Natural killer cell (primary cell): ENCODE measurements around the gene EIF4H. TPM values are rescaled to one million over a fixed set of nuclear protein-coding genes. Genes with fewer than 3 reads are reported as not detected.

Source experiments
- ATAC-seq, 3 donors: fragments of 150-1000 bp in 2 of 3; fragments of 200-7000 bp in 1 of 3; cut with Tn5 transposase; 1 replicate in 1 of 3; 2 replicates in 2 of 3; pipeline ENCODE4 v1.10.0; 2021; ENCODE audit warnings: mild to moderate bottlenecking in 2 of 3, moderate library complexity in 2 of 3
- DNase-seq, 2 donors: peaks; one replicate each; pipeline versions ENCODE4 v3.0.0 to v3.0.0-alpha.2; 2013 to 2021; ENCODE audit warnings: mixed read lengths in 1 of 2
- H3K27ac ChIP-seq: one replicate; pipeline ENCODE4 v1.5.1; 2013; ENCODE audit warnings: mild to moderate bottlenecking, low read length
- H3K27me3 ChIP-seq: one replicate; pipeline ENCODE4 v1.6.1; 2013; ENCODE audit warnings: low read length; ENCODE audit not compliant: control insufficient read depth, insufficient read depth
- H3K36me3 ChIP-seq: one replicate; pipeline ENCODE4 v1.6.1; 2013; ENCODE audit warnings: low read length; ENCODE audit not compliant: control insufficient read depth, insufficient read depth
- H3K4me1 ChIP-seq: one replicate; pipeline ENCODE4 v1.6.1; 2013; ENCODE audit warnings: low read length; ENCODE audit not compliant: control insufficient read depth, insufficient read depth
- H3K4me3 ChIP-seq: one replicate; pipeline ENCODE4 v1.5.1; 2013; ENCODE audit warnings: low read length
- H3K9me3 ChIP-seq: one replicate; pipeline ENCODE4 v1.6.1; 2013; ENCODE audit warnings: low read length; ENCODE audit not compliant: control insufficient read depth, insufficient read depth
- H3K27ac Mint-ChIP-seq, 2 donors: one replicate each; pipeline ENCODE4 v1.8.0; 2022; ENCODE audit warnings: mild to moderate bottlenecking in 2 of 2, mixed read lengths in 2 of 2, moderate library complexity in 1 of 2
- H3K27me3 Mint-ChIP-seq, 2 donors: one replicate each; pipeline ENCODE4 v1.8.0; 2022; ENCODE audit warnings: low read depth in 2 of 2, mixed read lengths in 2 of 2
- H3K36me3 Mint-ChIP-seq: one replicate; pipeline ENCODE4 v1.8.0; 2022; ENCODE audit warnings: mixed read lengths
- H3K4me1 Mint-ChIP-seq, 2 donors: one replicate each; pipeline ENCODE4 v1.8.0; 2022; ENCODE audit warnings: mixed read lengths in 2 of 2
- H3K4me3 Mint-ChIP-seq: one replicate; pipeline ENCODE4 v1.8.0; 2022; ENCODE audit warnings: mild to moderate bottlenecking, moderate library complexity, mixed read lengths
- H3K9me3 Mint-ChIP-seq, 2 donors: one replicate each; pipeline ENCODE4 v1.8.0; 2022; ENCODE audit warnings: mixed read lengths in 2 of 2
- CTCF ChIP-seq: fragments of 200-600 bp; IDR thresholded peaks from one replicate; pipeline ENCODE4 v1.8.0; 2022; ENCODE audit warnings: antibody characterized with exemption
- WGBS: methylation state at CpG from one replicate; pipeline ENCODE4 v1.1.7; 2013; ENCODE audit warnings: missing lambda C conversion rate; ENCODE audit not compliant: insufficient coverage; 5-methylcytosine and 5-hydroxymethylcytosine counted together
- intact Hi-C: fragments of 100-400 bp; cut with micrococcal nuclease; formaldehyde crosslinking; loops from one replicate; pipeline ENCODE4 v1.14.2; 2022
- total RNA-seq, 4 donors: library from RNA; stranded (reverse); fragments of 120-200 nt in 1 of 4; gene quantifications; one replicate each; pipeline versions ENCODE4 v1.2.3 to v1.2.4, GENCODE V29; 2013 to 2022

EIF4H gene
- total RNA-seq, 3 donors from 2014 or later (not counting 1 experiment from before 2014, with no cell fraction given): 286 to 294 (median 294) TPM

- ATAC-seq (no peak), DNase-seq (no peak)
- Mint-ChIP-seq H3K4me1 (no peaks in the 10 kb centered on the region), H3K27ac (no peak overlapping the region), H3K36me3 (no peaks in the 10 kb centered on the region), H3K9me3 (no peaks in the 10 kb centered on the region), H3K27me3 (no peaks in the 10 kb centered on the region), H3K4me3 (no peak overlapping the region)
- Histone ChIP-seq H3K27ac (no peak overlapping the region), H3K4me3 (no peak overlapping the region), H3K9me3 (no peaks in the 10 kb centered on the region), H3K4me1 (no peaks in the 10 kb centered on the region), H3K36me3 (no peaks in the 10 kb centered on the region), H3K27me3 (no peaks in the 10 kb centered on the region)
- intact Hi-C loops: no loop called here
- TF ChIP-seq CTCF: no peak
- 89% methylated on average over 9 of the region's 9 CpGs for whole genome bisulfite sequencing
These were observed 20.4 kb upstream of the EIF4H start for GRCh38 chr7:74153736-74154135.

- Histone ChIP-seq H3K4me1 (no peaks in the 10 kb centered on the region), H3K27me3 (no peaks in the 10 kb centered on the region), H3K36me3 (no peaks in the 10 kb centered on the region), H3K9me3 (no peaks in the 10 kb centered on the region), H3K27ac (no peak overlapping the region), H3K4me3 (no peak overlapping the region)
- Mint-ChIP-seq H3K9me3 (no peaks in the 10 kb centered on the region), H3K4me3 (no peak overlapping the region), H3K36me3 (no peaks in the 10 kb centered on the region), H3K27ac (no peak overlapping the region), H3K4me1 (no peaks in the 10 kb centered on the region), H3K27me3 (no peaks in the 10 kb centered on the region)
- intact Hi-C loops: no loop called here
- ATAC-seq: no peak
- no peak for DNase-seq
- no peak for TF ChIP-seq CTCF
- WGBS: 79% methylated on average over 8 of the region's 9 CpGs
These were observed 18.3 kb upstream of the EIF4H start for GRCh38 chr7:74155810-74156395.

GRCh38 chr7:74157605-74158004, 16.6 kb upstream of the EIF4H start:
- no peaks in the 10 kb centered on the region for H3K9me3 ChIP-seq
- no peaks in the 10 kb centered on the region for H3K4me1 Mint-ChIP-seq
- 95% methylated on average over 6 of the region's 9 CpGs for WGBS
- H3K4me1 ChIP-seq: no peaks in the 10 kb centered on the region
- no peak overlapping the region for H3K4me3 ChIP-seq
- H3K36me3 ChIP-seq: no peaks in the 10 kb centered on the region
- intact Hi-C loops: no loop called here
- H3K4me3 Mint-ChIP-seq: no peak overlapping the region
- H3K9me3 Mint-ChIP-seq: no peaks in the 10 kb centered on the region
- no peak for DNase-seq
- H3K27me3 ChIP-seq: no peaks in the 10 kb centered on the region
- H3K36me3 Mint-ChIP-seq: no peaks in the 10 kb centered on the region
- no peak for ATAC-seq
- H3K27me3 Mint-ChIP-seq: no peaks in the 10 kb centered on the region
- no peak overlapping the region for H3K27ac Mint-ChIP-seq
- no peak overlapping the region for H3K27ac ChIP-seq
- TF ChIP-seq CTCF: no peak

GRCh38 chr7:74164985-74165456, 9.1 kb upstream of the EIF4H start:
- no peaks in the 10 kb centered on the region for H3K27me3 Mint-ChIP-seq
- H3K27me3 ChIP-seq: no peaks in the 10 kb centered on the region
- intact Hi-C loops: no loop called here
- H3K27ac ChIP-seq: no peak overlapping the region
- WGBS: 67% methylated on average over 7 of the region's 7 CpGs
- ATAC-seq (no peak), DNase-seq (no peak)
- H3K4me1 Mint-ChIP-seq: no peaks in the 10 kb centered on the region
- no peak overlapping the region for H3K27ac Mint-ChIP-seq
- H3K9me3 Mint-ChIP-seq: no peaks in the 10 kb centered on the region
- no peaks in the 10 kb centered on the region for H3K4me1 ChIP-seq
- no peak overlapping the region for H3K4me3 Mint-ChIP-seq
- no peak overlapping the region for H3K4me3 ChIP-seq
- H3K36me3 Mint-ChIP-seq: no peaks in the 10 kb centered on the region
- H3K36me3 ChIP-seq: no peaks in the 10 kb centered on the region
- no peaks in the 10 kb centered on the region for H3K9me3 ChIP-seq
- no peak for TF ChIP-seq CTCF
